ENCODE data around the gene LRIT2.

GRCh38 chr10:84196083-84196482 is 29.3 kb downstream of the LRIT2 start:
- TF ChIP-seq CTCF (IDR thresholded peaks at IDR 0.05) (no peak), POLR2AphosphoS5 (IDR thresholded peaks at IDR 0.05) (no peak), POLR2A (IDR thresholded peaks at IDR 0.05) (no peak)

All from prostate gland (tissue), 2 donors.